GM21576 (cell line): ENCODE results near the gene SLC2A14.

ENCODE experiments used
- ATAC-seq: cut with Tn5 transposase; IDR thresholded peaks from one replicate; pipeline ENCODE4 v1.9.1; 2021; ENCODE audit warnings: mild to moderate bottlenecking, moderate library complexity; ENCODE audit not compliant: unreplicated experiment

SLC2A14 gene

DNA sequence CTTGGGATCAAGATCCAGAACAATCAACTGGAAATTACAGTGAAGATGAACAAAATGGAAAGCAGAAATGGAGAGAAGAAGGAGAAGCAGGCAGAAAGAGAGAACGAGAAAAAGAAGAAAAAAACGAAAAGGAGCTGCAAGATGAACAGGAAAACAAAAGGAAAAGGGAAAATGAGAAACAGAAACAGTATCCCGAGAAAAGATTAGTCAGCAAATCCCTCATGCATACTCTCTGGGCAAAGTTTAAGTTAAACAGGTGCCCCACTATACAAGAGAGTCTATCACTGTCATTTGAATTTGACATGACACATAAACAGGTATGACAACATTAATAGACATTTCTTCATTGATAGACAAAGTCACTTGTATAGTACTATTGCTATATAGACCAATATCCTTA, 102.7 kb downstream of the SLC2A14 start:
- ATAC-seq: no peak
